HG03457 (cell line): ENCODE measurements around the gene AFTPH.

ENCODE experiments used
- ATAC-seq: cut with Tn5 transposase; IDR thresholded peaks from one replicate; pipeline ENCODE4 v1.9.1; 2021; ENCODE audit warnings: moderate number of reproducible peaks; ENCODE audit not compliant: unreplicated experiment

AFTPH gene

GRCh38 chr2:64582774-64583340 is 58.7 kb downstream of the AFTPH start:
- ATAC-seq = peak; percentile 55

GRCh38 chr2:64586054-64586453 is 61.9 kb downstream of the AFTPH start:
- ATAC-seq = no peak

GRCh38 chr2:64586883-64587481 is 62.9 kb downstream of the AFTPH start:
- ATAC-seq = no peak

- no peak for ATAC-seq
These were observed 63.4 kb downstream of the AFTPH start for GRCh38 chr2:64587561-64587960.

GRCh38 chr2:64591188-64591587 is 67.1 kb downstream of the AFTPH start:
- ATAC-seq = no peak

- no peak for ATAC-seq
These were observed 69.0 kb downstream of the AFTPH start for GRCh38 chr2:64593035-64593655.

- ATAC-seq = no peak
These were observed 70.3 kb downstream of the AFTPH start for GRCh38 chr2:64594226-64594989.

GRCh38 chr2:64595397-64596176 is 71.5 kb downstream of the AFTPH start:
- ATAC-seq = no peak

- ATAC-seq = no peak
These were observed 74.1 kb downstream of the AFTPH start for GRCh38 chr2:64598226-64598625.

- no peak for ATAC-seq
These were observed 75.3 kb downstream of the AFTPH start for GRCh38 chr2:64599469-64599868.

- no peak for ATAC-seq
These were observed 77.1 kb downstream of the AFTPH start for GRCh38 chr2:64601034-64601754.

- no peak for ATAC-seq
These were observed 77.8 kb downstream of the AFTPH start for GRCh38 chr2:64601785-64602391.

- ATAC-seq = no peak
These were observed 78.3 kb downstream of the AFTPH start for GRCh38 chr2:64602436-64602835.

- ATAC-seq = no peak
These were observed 80.0 kb downstream of the AFTPH start for GRCh38 chr2:64604155-64604554.

- ATAC-seq = no peak
These were observed 80.9 kb downstream of the AFTPH start for GRCh38 chr2:64605026-64605471.

- ATAC-seq = no peak
These were observed 81.9 kb downstream of the AFTPH start for GRCh38 chr2:64605991-64606478.

GRCh38 chr2:64606479-64607363 is 82.6 kb downstream of the AFTPH start:
- peak; percentile 88 for ATAC-seq

- ATAC-seq = no peak
These were observed 83.5 kb downstream of the AFTPH start for GRCh38 chr2:64607381-64608304.
